ENCODE measurements around the gene TMEM184B. TPM values are rescaled to one million over a fixed set of nuclear protein-coding genes. Genes with fewer than 3 reads are reported as not detected.

The TMEM184B gene
- polyA plus RNA-seq, 12 donors: 54.5 to 87.4 (median 70.6) TPM; not detected in 1

DNA sequence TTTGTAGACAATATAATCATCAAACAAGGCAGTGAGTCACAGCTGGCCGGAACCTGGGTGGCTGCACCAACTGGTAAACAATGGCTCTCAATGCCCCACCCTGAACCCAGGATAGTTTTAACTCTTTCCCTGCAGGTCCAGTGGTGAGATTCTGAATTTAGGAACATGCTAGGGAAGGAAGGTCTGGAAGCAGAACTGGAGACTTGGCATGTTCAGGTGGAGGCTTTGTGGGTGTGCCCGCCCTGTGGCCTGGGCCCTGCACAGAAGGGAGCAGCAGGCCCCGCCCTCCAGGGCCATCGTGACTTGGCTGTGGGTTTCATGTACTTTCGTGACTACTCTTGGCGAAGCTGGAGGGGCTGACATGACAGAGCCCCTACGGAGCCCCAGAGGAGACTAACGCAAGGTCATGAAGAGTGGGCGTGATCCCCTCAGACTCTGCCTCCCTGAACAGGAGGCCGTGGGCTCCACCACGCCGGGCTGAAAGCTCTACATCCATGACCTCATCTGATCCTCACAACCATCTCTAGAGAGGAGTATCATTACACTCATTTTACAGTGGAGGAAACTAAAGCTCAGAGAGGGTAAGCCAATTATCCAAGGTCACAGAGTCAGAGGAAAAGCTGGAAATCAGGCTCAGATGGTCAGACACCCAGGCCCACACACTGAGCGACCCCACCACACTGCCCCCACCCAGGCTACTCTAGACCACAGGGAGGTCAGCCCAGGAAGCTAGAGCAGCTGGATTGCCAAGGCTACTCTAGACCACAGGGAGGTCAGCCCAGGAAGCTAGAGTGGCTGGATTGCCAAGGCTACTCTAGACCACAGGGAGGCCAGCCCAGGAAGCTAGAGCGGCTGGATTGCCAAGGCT lies 43.7 kb downstream of the TMEM184B start:
- DNase-seq: no peak

DNA sequence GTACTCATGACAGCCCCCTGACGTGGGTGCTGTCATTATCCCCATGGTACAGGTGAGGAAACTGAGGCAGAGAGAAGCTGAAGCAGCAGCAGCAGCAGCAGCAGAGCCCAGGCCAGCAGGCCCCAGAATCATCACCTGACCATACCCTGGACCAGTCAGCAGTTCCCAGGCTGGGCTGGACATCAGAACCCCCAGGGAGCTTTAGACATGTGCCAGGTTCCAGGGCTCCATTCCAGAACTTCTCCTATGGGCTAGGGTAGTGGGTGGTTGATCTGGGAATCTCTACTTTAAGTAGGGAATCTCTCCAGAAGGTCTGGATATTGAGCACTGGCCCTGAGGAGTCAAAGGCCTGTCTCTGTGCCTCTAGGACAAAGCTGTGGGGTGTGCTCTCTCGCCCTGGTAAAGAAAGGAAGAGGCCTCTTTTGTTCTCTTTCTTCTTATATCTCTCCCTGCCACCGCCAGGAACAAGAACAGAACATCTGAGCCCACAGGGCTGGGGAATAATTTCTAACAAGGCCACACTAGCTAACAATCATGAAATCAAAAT lies 44.4 kb downstream of the TMEM184B start:
- DNase-seq: no peak

DNA sequence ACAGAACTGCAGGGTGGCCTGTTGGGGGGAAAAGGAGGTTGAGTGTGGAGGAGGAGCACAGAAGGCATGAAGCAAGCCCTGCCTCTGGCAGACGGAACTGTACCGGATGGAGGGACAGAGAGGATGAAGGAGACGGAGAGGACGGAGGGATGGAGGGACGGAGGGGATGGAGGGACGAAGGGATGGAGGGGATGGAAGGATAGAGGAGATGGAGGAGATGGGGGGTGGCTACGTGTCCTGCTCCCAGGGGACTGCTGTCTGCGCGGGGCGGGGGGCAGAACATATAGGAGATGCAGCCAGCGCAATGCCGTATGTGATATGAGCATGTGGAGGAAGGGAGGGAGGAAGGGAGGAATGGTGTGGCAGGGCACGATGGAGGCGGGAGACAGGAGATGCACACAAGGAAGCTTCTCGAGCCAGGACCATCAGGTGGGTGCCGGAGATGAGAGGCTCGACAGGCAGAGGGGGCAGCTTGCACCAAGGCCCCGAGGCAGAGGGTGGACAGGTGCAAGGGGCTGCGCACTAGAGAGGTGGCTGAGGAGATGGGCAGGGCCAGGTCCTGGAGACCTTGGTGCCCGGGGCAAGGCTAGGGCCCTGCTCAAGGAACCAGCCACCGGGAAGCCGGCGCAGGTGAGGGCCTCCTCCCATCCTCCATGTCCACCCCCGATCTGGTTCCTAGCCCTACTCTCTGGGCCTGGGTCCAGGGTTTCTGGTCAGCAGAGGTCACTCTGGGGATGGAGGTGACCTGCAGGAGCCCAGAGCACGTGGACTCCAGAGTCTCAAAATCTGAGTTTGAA lies 45.8 kb downstream of the TMEM184B start:
- no peak for DNase-seq

DNA sequence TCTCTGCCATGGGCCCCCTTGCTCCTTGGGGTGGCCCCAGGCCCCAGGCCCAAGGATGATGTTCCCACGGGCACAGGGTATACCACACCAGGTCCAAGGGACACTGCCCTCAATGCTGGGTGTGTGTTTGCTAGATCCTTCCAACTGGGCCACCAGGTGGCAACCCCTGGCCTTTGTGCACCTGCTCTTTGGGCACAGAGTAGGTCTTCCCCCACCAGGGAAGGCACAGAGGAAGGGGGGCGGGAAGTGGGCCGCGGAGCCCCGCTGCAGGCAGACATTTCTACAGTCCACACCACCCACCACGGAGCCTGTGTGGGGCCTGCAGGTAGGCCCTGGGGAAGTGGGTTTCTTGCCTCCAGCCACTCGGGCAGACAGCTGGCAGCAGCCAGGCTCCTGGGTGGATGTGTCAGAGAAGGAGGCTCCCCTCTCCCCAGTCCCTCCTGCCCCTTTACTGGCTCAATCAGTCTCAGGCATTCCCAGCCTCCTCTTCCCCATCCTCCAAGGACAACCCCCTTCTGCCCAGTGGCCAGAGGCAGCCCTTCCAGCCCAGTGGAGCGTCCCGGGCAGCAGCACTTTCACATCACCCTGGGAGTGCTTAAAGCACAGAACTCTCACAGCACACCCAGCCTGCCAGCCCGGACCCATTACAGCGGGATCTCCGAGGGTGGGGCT lies 49.4 kb downstream of the TMEM184B start:
- no peak for DNase-seq

DNA sequence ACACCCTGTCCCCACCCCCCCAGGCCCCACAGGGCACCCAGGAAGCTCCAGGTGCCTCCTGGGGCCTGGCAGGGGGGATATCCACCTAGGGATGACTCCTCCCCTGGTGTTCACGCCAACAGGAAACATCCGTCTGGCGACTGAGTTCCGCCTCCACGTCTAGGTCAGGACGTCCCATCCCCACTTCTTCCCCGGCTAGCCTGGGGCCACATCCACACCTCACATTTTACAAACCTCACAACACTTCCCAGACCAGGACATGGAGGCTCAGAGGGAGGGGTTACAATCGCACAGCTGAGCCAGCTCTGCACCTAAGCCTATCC lies 50.1 kb downstream of the TMEM184B start:
- DNase-seq: no peak

DNA sequence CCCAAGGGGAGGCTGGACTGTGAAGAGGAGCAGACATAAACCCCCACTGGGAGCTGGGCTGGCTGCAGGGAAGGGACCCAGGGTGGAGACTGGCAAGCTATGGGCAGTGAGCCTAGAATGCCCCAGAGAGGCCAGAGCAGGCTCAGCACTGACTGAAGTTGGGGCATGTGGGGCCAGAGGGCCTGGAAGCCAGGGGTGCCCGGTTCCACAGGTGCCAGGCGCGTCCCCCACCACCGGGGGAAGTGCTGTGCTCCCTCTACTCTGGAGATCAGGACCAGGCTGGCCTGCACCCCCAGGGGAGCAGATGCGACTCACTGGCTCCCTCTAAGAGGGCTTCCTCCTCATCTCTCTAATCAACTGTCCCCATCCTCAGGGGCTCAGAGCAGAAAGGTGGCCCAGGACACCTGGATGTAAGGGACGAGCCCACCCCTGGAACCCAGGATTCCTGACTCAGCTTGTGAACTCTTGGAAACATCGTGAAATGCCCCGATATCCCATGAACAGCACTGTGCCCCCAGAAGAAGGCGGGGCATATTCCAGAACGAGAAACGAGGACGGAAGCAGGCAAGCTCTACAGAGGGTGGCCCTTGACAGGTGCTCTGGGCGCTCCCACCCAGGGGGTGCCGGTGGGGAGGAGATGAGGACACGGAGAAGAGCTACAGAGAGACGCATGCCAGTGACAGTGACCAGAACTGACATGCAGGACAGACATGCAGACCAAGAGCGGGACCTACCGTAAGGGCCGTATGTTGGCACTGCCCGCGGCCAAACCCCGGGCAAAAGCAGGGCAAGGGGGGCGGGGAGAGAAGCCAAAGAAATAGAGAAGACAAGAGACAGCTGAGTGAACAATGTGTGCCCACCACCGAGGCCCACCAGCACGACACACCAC lies 50.7 kb downstream of the TMEM184B start:
- DNase-seq: no peak

DNA sequence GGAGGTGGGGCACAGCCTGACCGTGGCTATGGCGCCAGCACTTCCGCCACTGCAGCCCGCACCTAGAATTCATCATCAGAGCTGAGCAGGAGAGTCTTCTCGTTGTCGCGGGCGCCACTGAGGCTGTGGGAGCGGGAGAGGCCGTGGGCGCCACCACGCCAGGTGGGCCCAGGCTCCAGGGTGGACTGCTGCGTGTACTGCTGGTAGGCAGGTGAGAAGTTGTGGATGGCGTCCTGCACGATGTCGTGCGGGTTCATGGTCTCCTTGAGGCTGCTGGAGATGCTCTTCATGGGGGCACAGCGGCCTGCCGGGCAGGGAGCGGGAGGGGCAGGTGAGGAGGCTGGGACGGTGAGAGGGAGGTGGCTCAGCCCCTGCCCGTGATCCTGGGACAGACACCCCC lies 51.4 kb downstream of the TMEM184B start:
- no peak for DNase-seq

DNA sequence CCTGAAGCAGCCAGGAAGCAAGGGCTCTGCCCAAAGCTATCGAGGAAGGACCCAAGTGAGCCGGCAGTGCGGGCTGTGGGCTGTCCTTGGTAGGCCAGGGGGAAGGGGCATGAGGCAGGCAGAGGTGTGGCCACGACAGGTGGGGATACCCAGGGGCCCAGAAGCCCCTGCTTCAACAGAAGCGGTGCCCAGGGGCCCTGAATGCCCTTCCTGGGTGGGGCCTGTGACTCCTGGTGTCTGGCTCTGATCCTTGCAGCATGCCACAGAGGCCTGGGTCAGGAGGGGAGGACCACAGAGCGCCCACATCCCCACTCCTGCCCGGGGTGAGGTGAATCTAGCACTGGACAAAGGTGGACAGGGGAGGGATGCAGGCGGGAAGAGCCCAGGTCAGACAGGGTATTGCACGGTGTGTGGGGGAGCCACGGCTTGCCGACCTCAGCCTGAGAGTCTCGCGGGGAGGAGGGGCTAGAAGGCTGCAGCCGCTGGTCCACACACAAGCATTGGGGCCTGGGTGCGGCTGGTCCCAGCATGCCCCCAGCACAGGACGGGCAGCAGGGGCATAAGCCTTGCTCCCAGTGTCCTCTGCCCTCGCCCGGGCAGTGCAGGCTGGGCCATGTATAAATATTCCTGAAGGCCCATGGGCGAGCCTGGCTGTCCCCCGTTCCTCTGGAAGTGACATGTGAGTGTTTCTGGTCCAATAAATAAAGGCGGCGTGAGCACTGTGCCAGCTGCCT lies 52.0 kb downstream of the TMEM184B start:
- DNase-seq: no peak

DNA sequence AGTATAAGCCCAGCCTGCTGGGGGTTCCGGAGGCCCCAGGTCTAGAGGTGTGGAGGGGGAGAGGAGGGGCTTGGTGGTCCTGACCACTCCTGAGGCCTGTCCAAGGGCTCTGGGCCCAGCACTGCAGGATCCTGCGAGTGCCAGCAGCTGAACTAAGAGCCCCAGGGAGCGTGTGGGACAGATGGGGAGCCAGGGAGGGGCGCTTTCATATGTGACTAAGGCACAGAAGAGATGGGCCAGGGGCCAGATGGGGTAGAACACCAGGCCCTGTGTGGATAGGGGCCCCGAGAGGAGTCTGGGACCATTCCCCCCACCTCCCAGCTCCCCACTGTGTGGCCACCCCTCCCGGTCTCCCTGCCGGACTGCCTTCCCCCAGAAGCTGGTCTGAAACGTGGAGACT lies 52.6 kb downstream of the TMEM184B start:
- DNase-seq: no peak

DNA sequence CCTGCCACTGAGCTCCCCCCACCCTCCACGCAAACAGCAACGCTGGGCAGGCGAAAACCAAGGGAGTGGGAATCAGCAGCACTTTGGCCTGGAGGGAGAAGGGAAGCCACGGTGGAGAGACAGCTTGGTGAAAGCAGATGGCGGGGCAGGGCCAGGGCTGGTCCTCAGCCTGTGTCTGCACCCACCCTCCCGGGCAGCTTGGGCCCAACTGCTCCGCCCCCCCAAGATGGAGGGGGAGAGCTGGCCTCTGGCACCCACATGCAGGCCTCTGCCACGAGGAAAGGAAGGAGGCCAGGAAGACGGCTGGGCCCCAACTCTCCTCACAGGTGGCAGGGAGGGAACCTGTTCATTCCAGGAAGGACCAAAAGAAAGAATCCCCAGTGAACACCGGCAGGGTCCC lies 53.2 kb downstream of the TMEM184B start:
- no peak for DNase-seq

DNA sequence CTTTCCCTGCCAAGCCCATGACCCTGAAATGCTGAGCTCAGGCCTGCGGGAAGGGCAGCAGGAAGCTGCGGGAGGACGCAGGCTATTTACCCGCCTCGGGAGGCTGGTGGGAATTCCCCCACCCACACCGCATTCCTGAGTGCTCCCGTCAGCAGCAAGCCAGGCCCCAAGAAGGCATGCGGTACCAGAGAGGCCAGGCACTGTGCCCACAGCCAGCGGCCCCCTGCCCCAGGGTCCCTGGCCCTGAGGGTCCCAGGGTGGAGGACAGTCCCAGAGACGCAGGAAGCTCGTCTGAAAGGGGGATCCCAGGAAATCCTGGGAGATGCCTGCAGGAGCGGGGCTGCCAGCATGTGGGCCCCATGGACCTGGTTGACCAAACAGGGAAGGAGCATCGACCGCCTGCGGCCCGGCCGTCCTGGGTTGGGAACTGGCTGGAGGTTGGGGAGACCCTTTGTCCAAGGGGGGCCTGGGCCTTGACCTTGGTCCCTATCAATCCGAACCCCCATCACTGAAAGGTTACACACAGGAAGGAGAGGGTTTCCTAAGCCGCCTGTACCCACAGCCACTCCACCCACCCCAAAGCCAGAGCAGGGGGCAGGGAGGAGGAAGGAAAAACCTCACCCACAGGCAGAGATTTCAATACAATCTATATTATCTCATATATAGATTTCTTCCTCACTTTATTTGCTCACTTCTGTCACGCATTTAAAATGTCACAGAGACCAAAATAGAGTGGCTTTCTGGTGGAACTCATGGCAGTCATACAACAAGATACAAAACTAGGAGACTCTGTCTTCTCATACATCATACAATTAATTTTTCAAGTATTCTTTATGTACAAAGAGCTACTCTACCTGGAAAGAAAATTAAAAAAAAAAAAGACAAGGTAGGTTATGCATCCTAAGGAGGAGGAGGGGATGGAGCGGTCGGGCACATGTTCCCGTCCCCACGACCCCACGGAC lies 53.9 kb downstream of the TMEM184B start:
- DNase-seq: no peak

DNA sequence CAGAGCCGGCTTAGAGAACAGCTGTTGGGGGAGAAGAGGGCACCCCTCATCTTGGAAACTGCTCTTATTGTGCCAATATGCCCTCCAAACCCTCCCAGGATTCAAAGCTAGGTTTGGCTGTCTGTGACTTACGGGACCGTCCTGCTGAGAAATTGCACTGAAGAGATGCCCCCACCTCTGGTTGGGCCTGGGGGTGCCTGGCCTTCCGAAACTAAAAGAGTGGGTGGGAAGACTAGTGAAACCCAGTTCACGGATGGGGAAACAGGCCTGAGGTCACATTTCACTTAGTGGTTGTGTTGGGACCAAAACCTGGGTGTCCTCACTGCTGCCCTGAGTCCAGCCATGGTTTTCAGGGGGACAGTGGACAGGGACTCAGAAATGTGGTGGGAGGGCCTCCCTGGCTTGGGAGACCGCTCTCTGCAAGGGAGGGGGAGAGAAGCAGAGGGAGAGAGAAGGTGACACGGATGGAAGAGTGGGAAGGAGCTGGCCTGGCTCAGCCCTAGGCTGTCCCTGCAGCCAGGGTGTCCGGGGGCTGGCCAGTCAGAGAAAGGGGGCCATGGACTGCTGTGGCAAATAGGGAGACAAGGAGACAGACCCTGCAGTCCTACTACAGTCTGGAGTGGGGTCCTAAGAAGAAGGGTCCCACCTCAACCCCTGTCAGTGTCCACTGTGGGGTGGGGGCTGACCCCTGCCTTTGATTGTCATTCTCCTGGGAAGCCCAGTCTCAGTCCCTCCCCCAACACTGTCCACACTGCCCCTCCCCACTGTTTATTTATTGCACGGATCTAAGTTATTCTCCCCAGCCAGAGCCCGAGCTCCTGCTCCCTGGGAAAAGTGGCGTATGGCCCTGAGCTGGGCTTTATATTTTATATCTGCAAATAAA lies 57.4 kb downstream of the TMEM184B start:
- DNase-seq: no peak

DNA sequence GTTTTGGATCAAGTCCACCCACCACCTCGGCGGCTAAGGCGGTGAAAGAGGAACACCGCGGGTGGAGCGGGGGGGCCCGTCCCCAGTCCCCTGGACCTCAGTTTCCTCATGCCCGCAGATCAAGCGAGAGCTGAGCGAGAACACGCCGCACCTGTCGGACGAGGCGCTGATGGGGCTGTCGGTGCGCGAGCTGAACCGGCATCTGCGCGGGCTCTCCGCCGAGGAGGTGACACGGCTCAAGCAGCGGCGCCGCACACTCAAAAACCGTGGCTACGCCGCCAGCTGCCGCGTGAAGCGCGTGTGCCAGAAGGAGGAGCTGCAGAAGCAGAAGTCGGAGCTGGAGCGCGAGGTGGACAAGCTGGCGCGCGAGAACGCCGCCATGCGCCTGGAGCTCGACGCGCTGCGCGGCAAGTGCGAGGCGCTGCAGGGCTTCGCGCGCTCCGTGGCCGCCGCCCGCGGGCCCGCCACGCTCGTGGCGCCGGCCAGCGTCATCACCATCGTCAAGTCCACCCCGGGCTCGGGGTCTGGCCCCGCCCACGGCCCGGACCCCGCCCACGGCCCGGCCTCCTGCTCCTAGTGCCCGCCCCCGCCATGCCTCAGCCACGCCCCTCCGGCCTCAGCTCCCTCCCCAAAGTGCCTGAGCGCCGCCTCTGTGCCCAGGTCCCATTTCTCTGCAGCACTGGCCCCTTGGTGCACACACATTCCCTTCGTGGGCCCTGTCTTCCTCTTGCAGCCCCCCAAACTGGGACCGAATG lies 58.3 kb downstream of the TMEM184B start:
- peak; percentile 65 for DNase-seq

DNA sequence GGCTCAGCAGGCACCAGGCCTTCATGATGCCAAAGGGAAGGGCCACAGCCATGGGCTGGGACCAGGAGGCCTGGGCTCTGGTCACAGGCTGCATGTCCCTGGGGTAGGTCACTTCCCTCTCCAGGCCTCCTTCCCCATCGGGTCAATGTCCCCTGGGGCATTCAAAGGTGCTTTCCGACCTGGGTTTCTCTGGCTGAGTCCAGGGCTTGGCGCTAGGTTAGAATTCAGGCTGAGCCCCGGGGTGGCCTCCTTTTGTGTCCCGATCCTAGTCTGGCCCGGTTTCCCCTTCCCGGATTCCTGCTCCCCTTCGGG lies 58.9 kb downstream of the TMEM184B start:
- no peak for DNase-seq

DNA sequence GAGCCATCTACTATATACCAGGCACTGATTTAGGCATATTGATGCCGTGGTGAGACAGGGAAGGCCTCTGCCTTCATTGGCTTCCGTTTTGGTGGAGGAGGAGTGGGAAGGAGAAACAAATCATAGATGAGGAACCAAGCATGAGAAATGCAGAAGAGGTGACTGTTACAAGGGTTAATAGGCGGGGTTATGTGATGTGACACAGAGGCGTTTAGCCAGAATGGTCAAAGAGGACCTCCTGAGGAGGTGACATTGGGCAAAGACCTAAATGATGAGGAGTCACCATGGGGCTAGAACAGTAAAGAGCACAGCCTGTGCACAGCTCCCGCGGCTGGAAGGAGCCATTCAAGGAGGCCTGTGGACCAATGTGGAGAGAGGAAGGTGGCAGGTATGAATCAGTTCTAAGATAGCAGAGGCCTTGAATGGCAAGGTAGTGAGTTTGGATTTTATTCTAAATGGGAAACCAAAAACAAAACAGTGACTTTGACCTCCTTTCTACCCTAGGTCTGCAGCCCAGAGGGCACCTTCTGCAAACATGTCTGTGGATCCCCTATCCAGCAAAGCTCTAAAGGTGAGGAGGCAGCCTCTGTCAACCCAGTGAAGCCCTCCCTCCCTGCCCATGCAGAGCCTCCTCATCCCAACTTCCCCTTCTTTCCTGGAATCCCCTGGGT lies 59.4 kb downstream of the TMEM184B start:
- DNase-seq: no peak

DNA sequence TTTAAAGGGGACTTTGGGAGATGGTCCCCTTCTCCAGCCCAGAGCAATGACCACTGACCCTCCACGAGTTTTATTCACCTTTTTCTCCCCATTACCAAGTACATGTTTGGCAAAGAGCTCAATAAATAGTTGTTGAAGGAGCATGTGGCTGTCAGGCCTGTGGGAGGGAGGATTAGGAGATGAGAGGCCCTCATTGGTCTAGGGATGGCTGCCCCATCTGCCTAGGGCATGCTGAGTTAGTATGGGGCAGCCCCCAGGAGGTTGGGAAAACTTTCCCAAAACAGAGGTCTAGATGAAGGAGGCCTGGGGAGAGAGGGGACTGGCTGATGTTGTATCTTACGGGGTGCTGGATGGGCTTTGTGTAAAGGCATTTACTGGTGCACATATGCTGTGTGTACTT lies 60.4 kb downstream of the TMEM184B start:
- DNase-seq: no peak

DNA sequence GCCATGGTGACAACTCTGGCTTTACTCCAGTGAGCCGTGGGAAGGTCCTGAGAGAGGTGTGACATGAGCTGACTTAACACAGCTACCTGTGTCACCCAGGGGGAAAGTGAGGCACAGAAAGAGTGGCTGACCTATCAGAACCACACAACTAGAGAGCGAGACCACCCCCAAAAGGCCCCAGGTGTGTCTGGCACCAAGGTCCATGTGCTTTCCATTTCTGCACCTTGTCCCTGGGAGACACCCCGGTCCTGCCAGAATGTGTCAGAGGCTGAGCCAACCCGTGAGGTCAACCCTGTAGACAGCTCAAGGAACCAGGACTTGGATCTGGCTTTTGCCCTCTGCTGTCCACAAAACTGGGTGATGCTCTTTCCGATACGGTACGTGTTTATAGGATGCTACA lies 61.3 kb downstream of the TMEM184B start:
- DNase-seq: no peak

Data from muscle of arm (tissue), 12 donors.